SK-N-SH treated with all-trans-retinoic acid at 6 μM for 48 hours (cell line): ENCODE measurements around the gene SLC51B.
"Not testable (repeated sequence)": the region's sequence is repeated elsewhere in the genome, so short reads cannot be mapped to it uniquely, and the experiment has no call there.

ENCODE experiments used
- ATAC-seq: fragments of 200-7000 bp; cut with Tn5 transposase; 3 replicates; pipeline ENCODE4 v1.9.1; 2020; ENCODE audit warnings: mild to moderate bottlenecking, moderate library complexity
- ARNTL ChIP-seq: fragments of 450-650 bp; formaldehyde crosslinking; IDR thresholded peaks from 2 replicates; pipeline ENCODE4 v1.5.0; 2020; ENCODE audit warnings: low read depth, mild to moderate bottlenecking, moderate library complexity, borderline replicate concordance
- BACH2 ChIP-seq: fragments of 250-450 bp; sonication (Bioruptor Pico); IDR thresholded peaks from 2 replicates; pipeline ENCODE4 v1.9.0; 2021; ENCODE audit warnings: mild to moderate bottlenecking, borderline replicate concordance
- CREB5 ChIP-seq: fragments of 250-450 bp; sonication (Bioruptor Pico); IDR thresholded peaks from 2 replicates; pipeline ENCODE4 v1.5.1; 2020; ENCODE audit warnings: low read depth, mild to moderate bottlenecking, moderate library complexity
- ESRRG ChIP-seq: fragments of 250-450 bp; sonication (Bioruptor Pico); IDR thresholded peaks from 2 replicates; pipeline ENCODE4 v1.6.1; 2021; ENCODE audit warnings: mild to moderate bottlenecking
- GLIS3 ChIP-seq: fragments of 250-450 bp; sonication (Bioruptor Pico); IDR thresholded peaks from 2 replicates; pipeline ENCODE4 v1.5.0; 2020; ENCODE audit warnings: mild to moderate bottlenecking, moderate library complexity
- ISL1 ChIP-seq: fragments of 250-450 bp; sonication (Bioruptor Pico); IDR thresholded peaks from 2 replicates; pipeline ENCODE4 v2.1.2; 2022; ENCODE audit warnings: mild to moderate bottlenecking, moderate library complexity
- OSR1 ChIP-seq: fragments of 250-450 bp; sonication (Bioruptor Pico); IDR thresholded peaks from 2 replicates; pipeline ENCODE4 v1.8.0; 2022; ENCODE audit warnings: moderate library complexity, mild to moderate bottlenecking, inconsistent platforms
- PPARA ChIP-seq: fragments of 250-450 bp; sonication (Bioruptor Pico); IDR thresholded peaks from 2 replicates; pipeline ENCODE4 v1.5.0; 2020; ENCODE audit warnings: mild to moderate bottlenecking, borderline replicate concordance
- RARB ChIP-seq: fragments of 250-450 bp; sonication (Bioruptor Pico); IDR thresholded peaks from 2 replicates; pipeline ENCODE4 v1.8.0; 2021; ENCODE audit warnings: mild to moderate bottlenecking, moderate library complexity
- SNAI2 ChIP-seq: fragments of 250-450 bp; sonication (Bioruptor Pico); IDR thresholded peaks from 2 replicates; pipeline ENCODE4 v1.5.0; 2020; ENCODE audit warnings: mild to moderate bottlenecking, moderate library complexity
- TCF4 ChIP-seq: fragments of 250-450 bp; sonication (Bioruptor Pico); IDR thresholded peaks from 2 replicates; pipeline ENCODE4 v1.8.0; 2021; ENCODE audit warnings: mild to moderate bottlenecking, moderate library complexity, borderline replicate concordance
- ZC3H10 ChIP-seq: fragments of 250-450 bp; sonication (Bioruptor Pico); IDR thresholded peaks from 2 replicates; pipeline ENCODE4 v1.5.1; 2021; ENCODE audit warnings: mild to moderate bottlenecking, moderate library complexity
- ZFP3 ChIP-seq: fragments of 250-450 bp; sonication (Bioruptor Pico); IDR thresholded peaks from 2 replicates; pipeline ENCODE4 v1.5.0; 2020; ENCODE audit warnings: mild to moderate bottlenecking, moderate library complexity
- ZFP30 ChIP-seq: fragments of 450-650 bp; formaldehyde crosslinking; IDR thresholded peaks from 2 replicates; pipeline ENCODE4 v1.5.0; 2022; ENCODE audit warnings: mild to moderate bottlenecking, moderate library complexity
- ZNF565 ChIP-seq: fragments of 450-650 bp; formaldehyde crosslinking; conservative IDR thresholded peaks from 2 replicates; pipeline ENCODE4 v1.5.0; 2020; ENCODE audit warnings: low read depth, mild to moderate bottlenecking, moderate library complexity
- ZNF70 ChIP-seq: fragments of 450-650 bp; formaldehyde crosslinking; IDR thresholded peaks from 2 replicates; pipeline ENCODE4 v1.5.0; 2020; ENCODE audit warnings: mild to moderate bottlenecking, moderate library complexity
- TF ChIP-seq, protein P1 (sequence below): fragments of 250-450 bp; sonication (Bioruptor Pico); IDR thresholded peaks from 2 replicates; pipeline ENCODE4 v1.8.0; 2021; ENCODE audit warnings: low read depth, mild to moderate bottlenecking, moderate library complexity, borderline replicate concordance
- TF ChIP-seq, protein P2 (sequence below): fragments of 250-450 bp; sonication (Bioruptor Pico); IDR thresholded peaks from 2 replicates; pipeline ENCODE4 v1.5.1; 2021; ENCODE audit warnings: mild to moderate bottlenecking, moderate library complexity
- TF ChIP-seq, protein P3 (sequence below): fragments of 250-450 bp; sonication (Bioruptor Pico); IDR thresholded peaks from 2 replicates; pipeline ENCODE4 v1.5.0; 2020; ENCODE audit warnings: mild to moderate bottlenecking, moderate library complexity

The SLC51B gene

GRCh38 chr15:65075607-65076395, 30.6 kb downstream of the SLC51B start:
- ATAC-seq, result not testable (repeated sequence)

DNA sequence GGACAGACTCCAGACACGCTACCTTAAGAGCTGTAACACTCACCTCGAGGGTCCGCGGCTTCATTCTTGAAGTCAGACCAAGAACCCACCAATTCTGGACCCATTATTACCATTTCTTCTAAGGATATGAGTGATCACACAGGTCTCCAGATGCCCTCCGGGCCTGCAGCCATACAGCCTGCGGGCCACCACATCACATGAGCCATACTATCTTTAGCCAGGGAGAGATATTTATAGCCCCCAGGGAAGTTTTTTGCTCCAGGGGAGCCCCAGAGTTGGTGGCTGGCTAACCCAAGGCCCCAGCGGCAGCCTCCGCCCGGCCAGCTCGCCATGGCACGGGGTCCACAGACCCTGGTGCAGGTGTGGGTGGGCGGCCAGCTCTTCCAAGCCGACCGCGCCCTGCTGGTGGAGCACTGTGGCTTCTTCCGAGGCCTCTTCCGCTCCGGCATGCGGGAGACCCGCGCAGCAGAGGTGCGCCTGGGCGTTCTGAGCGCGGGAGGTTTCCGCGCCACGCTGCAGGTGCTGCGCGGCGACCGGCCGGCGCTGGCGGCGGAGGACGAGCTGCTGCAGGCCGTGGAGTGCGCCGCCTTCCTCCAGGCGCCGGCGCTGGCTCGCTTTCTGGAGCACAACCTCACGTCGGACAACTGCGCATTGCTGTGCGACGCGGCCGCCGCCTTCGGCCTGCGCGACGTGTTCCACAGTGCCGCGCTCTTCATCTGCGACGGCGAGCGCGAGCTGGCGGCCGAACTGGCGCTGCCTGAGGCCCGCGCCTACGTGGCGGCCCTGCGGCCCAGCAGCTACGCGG, 31.5 kb downstream of the SLC51B start, which contains the start of gene KBTBD13:
Gene KBTBD13, plus strand, starts transcription at position 261 of the 805 bp plus-strand sequence. Its CDS starts 70 bp downstream, at position 331.
- TF ChIP-seq, protein P1, sequence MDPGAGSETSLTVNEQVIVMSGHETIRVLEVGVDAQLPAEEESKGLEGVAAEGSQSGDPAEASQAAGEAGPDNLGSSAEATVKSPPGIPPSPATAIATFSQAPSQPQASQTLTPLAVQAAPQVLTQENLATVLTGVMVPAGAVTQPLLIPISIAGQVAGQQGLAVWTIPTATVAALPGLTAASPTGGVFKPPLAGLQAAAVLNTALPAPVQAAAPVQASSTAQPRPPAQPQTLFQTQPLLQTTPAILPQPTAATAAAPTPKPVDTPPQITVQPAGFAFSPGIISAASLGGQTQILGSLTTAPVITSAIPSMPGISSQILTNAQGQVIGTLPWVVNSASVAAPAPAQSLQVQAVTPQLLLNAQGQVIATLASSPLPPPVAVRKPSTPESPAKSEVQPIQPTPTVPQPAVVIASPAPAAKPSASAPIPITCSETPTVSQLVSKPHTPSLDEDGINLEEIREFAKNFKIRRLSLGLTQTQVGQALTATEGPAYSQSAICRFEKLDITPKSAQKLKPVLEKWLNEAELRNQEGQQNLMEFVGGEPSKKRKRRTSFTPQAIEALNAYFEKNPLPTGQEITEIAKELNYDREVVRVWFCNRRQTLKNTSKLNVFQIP, result no peak
- TF ChIP-seq ZNF70, result no peak
- TF ChIP-seq TCF4, result no peak
- no peak for TF ChIP-seq SNAI2 (CRISPR knock-in tag)
- TF ChIP-seq ISL1, result no peak
- TF ChIP-seq PPARA, result no peak
- TF ChIP-seq ZNF565 (CRISPR knock-in tag), result no peak
- TF ChIP-seq ARNTL (CRISPR knock-in tag), result no peak
- TF ChIP-seq RARB (CRISPR knock-in tag), result no peak
- no peak for TF ChIP-seq GLIS3 (CRISPR knock-in tag)
- TF ChIP-seq, protein P2, sequence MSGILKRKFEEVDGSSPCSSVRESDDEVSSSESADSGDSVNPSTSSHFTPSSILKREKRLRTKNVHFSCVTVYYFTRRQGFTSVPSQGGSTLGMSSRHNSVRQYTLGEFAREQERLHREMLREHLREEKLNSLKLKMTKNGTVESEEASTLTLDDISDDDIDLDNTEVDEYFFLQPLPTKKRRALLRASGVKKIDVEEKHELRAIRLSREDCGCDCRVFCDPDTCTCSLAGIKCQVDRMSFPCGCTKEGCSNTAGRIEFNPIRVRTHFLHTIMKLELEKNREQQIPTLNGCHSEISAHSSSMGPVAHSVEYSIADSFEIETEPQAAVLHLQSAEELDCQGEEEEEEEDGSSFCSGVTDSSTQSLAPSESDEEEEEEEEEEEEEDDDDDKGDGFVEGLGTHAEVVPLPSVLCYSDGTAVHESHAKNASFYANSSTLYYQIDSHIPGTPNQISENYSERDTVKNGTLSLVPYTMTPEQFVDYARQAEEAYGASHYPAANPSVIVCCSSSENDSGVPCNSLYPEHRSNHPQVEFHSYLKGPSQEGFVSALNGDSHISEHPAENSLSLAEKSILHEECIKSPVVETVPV (CRISPR knock-in tag), result no peak
- no peak for TF ChIP-seq ZC3H10 (CRISPR knock-in tag)
- no peak for TF ChIP-seq ESRRG (CRISPR knock-in tag)
- no peak for TF ChIP-seq ZFP30
- no peak for ATAC-seq

GRCh38 chr15:65077291-65077980, 32.2 kb downstream of the SLC51B start:
- no peak for ATAC-seq
- TF ChIP-seq PPARA, result no peak
- no peak for TF ChIP-seq ZNF70
- no peak for TF ChIP-seq TCF4
- TF ChIP-seq CREB5, result no peak
- TF ChIP-seq ARNTL (CRISPR knock-in tag), result no peak
- no peak for TF ChIP-seq GLIS3 (CRISPR knock-in tag)
- TF ChIP-seq, protein P3, sequence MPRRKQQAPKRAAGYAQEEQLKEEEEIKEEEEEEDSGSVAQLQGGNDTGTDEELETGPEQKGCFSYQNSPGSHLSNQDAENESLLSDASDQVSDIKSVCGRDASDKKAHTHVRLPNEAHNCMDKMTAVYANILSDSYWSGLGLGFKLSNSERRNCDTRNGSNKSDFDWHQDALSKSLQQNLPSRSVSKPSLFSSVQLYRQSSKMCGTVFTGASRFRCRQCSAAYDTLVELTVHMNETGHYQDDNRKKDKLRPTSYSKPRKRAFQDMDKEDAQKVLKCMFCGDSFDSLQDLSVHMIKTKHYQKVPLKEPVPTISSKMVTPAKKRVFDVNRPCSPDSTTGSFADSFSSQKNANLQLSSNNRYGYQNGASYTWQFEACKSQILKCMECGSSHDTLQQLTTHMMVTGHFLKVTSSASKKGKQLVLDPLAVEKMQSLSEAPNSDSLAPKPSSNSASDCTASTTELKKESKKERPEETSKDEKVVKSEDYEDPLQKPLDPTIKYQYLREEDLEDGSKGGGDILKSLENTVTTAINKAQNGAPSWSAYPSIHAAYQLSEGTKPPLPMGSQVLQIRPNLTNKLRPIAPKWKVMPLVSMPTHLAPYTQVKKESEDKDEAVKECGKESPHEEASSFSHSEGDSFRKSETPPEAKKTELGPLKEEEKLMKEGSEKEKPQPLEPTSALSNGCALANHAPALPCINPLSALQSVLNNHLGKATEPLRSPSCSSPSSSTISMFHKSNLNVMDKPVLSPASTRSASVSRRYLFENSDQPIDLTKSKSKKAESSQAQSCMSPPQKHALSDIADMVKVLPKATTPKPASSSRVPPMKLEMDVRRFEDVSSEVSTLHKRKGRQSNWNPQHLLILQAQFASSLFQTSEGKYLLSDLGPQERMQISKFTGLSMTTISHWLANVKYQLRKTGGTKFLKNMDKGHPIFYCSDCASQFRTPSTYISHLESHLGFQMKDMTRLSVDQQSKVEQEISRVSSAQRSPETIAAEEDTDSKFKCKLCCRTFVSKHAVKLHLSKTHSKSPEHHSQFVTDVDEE (CRISPR knock-in tag), result no peak

GRCh38 chr15:65077981-65078352, 32.8 kb downstream of the SLC51B start:
- peak; percentile 77 for ATAC-seq
- TF ChIP-seq ZNF70 (no peak), ZFP3 (CRISPR knock-in tag) (no peak), OSR1 (CRISPR knock-in tag) (no peak), BACH2 (no peak)
- TF ChIP-seq, protein P1, result no peak
- TF ChIP-seq, protein P3 (CRISPR knock-in tag), result no peak
